ENCODE measurements around the gene CACNA1C. TPM values are rescaled to one million over a fixed set of nuclear protein-coding genes. Genes with fewer than 3 reads are reported as not detected.

Gene CACNA1C
- total RNA-seq, 1 donor from 2014 or later = 6.5 TPM

GRCh38 chr12:2605301-2605700 is 552.5 kb downstream of the CACNA1C start:
- DNase-seq = no peak

GRCh38 chr12:2606186-2606910 is 553.6 kb downstream of the CACNA1C start:
- DNase-seq = no peak

- no peak for DNase-seq
Observed at GRCh38 chr12:2607881-2608607, 555.3 kb downstream of the CACNA1C start.

- DNase-seq = no peak
Observed at GRCh38 chr12:2608608-2608945, 555.8 kb downstream of the CACNA1C start.

- no peak for DNase-seq
Observed at GRCh38 chr12:2609020-2609419, 556.2 kb downstream of the CACNA1C start.

- no peak for DNase-seq
Observed at GRCh38 chr12:2610358-2610757, 557.6 kb downstream of the CACNA1C start.

- DNase-seq = peak; percentile 50
Observed at GRCh38 chr12:2613326-2614073, 560.7 kb downstream of the CACNA1C start.

GRCh38 chr12:2614341-2614740 is 561.6 kb downstream of the CACNA1C start:
- no peak for DNase-seq

- DNase-seq = peak; percentile 74
Observed at GRCh38 chr12:2615665-2616402, 563.0 kb downstream of the CACNA1C start.

- no peak for DNase-seq
Observed at GRCh38 chr12:2616763-2617162, 564.0 kb downstream of the CACNA1C start.

- no peak for DNase-seq
Observed at GRCh38 chr12:2617365-2617764, 564.6 kb downstream of the CACNA1C start.

GRCh38 chr12:2618291-2618995 is 565.7 kb downstream of the CACNA1C start:
- no peak for DNase-seq

- no peak for DNase-seq
Observed at GRCh38 chr12:2619136-2619535, 566.3 kb downstream of the CACNA1C start.

- DNase-seq = no peak
Observed at GRCh38 chr12:2622460-2622859, 569.7 kb downstream of the CACNA1C start.

GRCh38 chr12:2623472-2623871 is 570.7 kb downstream of the CACNA1C start:
- DNase-seq = no peak

- DNase-seq = peak; percentile 34
Observed at GRCh38 chr12:2624543-2625288, 571.9 kb downstream of the CACNA1C start.

- no peak for DNase-seq
Observed at GRCh38 chr12:2625289-2625612, 572.5 kb downstream of the CACNA1C start.

GRCh38 chr12:2627076-2627834 is 574.5 kb downstream of the CACNA1C start:
- DNase-seq = peak; percentile 6

GRCh38 chr12:2627835-2628191 is 575.0 kb downstream of the CACNA1C start:
- DNase-seq = no peak

- no peak for DNase-seq
Observed at GRCh38 chr12:2628401-2628800, 575.6 kb downstream of the CACNA1C start.

- no peak for DNase-seq
Observed at GRCh38 chr12:2629051-2629450, 576.3 kb downstream of the CACNA1C start.

Measured in tongue (tissue), 2 donors.